PFSK-1 (cell line): ENCODE data around the gene NFKBIE.

Experiments
- FOXP2 ChIP-seq: optimal IDR thresholded peaks from 2 replicates; pipeline ENCODE3; 2011; ENCODE audit warnings: borderline replicate concordance, control low read depth, inconsistent platforms; ENCODE audit not compliant: insufficient read depth; ENCODE audit errors: extremely low read length, extremely low read depth
- POLR2AphosphoS5 ChIP-seq: IDR thresholded peaks from 2 replicates; pipeline ENCODE4 v1.6.1; 2012; ENCODE audit warnings: low read depth, mild to moderate bottlenecking, control low read depth, low read length, moderate library complexity
- SIN3A ChIP-seq: IDR thresholded peaks from 2 replicates; pipeline ENCODE4 v1.6.1; 2012; ENCODE audit warnings: mild to moderate bottlenecking, low read length, moderate library complexity, borderline replicate concordance; ENCODE audit not compliant: insufficient read depth
- TAF1 ChIP-seq: IDR thresholded peaks from 2 replicates; pipeline ENCODE4 v1.6.1; 2012; ENCODE audit warnings: low read length, control low read depth, borderline replicate concordance; ENCODE audit not compliant: insufficient read depth
- TF ChIP-seq, protein P1 (sequence below), 2 experiments: IDR thresholded peaks; 2 replicates each; pipeline versions ENCODE4 v1.6.1 to v1.8.0; 2011 to 2012; ENCODE audit warnings: low read depth in 2 of 2, low read length in 2 of 2, control low read depth in 1 of 2, inconsistent platforms in 1 of 2, mild to moderate bottlenecking in 1 of 2, moderate library complexity in 1 of 2; ENCODE audit not compliant: insufficient read depth in 1 of 2

The NFKBIE gene

DNA sequence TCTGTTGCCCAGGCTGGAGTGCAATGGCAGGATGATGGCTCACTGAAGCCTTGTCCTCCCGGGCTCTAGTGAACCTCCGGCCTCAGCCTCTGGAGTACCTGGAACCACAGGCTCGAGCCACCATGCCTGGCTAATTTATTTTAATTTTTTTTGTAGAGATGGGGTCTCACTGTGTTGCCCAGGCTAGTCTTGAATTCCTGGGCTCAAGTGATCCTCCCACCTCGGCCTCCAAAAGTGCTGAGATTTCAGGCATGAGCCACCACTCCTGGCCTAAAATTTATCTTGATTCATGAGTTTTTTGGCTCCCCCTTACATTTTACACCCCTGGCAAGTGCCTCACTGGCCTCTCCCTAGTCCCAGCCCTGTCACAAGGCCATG is 44.4 kb downstream of the NFKBIE start:
- TF ChIP-seq POLR2AphosphoS5: no peak
- TF ChIP-seq SIN3A: no peak
- TF ChIP-seq FOXP2: no peak
- TF ChIP-seq, protein P1, sequence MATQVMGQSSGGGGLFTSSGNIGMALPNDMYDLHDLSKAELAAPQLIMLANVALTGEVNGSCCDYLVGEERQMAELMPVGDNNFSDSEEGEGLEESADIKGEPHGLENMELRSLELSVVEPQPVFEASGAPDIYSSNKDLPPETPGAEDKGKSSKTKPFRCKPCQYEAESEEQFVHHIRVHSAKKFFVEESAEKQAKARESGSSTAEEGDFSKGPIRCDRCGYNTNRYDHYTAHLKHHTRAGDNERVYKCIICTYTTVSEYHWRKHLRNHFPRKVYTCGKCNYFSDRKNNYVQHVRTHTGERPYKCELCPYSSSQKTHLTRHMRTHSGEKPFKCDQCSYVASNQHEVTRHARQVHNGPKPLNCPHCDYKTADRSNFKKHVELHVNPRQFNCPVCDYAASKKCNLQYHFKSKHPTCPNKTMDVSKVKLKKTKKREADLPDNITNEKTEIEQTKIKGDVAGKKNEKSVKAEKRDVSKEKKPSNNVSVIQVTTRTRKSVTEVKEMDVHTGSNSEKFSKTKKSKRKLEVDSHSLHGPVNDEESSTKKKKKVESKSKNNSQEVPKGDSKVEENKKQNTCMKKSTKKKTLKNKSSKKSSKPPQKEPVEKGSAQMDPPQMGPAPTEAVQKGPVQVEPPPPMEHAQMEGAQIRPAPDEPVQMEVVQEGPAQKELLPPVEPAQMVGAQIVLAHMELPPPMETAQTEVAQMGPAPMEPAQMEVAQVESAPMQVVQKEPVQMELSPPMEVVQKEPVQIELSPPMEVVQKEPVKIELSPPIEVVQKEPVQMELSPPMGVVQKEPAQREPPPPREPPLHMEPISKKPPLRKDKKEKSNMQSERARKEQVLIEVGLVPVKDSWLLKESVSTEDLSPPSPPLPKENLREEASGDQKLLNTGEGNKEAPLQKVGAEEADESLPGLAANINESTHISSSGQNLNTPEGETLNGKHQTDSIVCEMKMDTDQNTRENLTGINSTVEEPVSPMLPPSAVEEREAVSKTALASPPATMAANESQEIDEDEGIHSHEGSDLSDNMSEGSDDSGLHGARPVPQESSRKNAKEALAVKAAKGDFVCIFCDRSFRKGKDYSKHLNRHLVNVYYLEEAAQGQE (IDR thresholded peaks at IDR 0.05; ENCODE audit: insufficient read depth in 1 of 2, low read depth in 2 of 2, low read length in 2 of 2): no peak
- no peak for TF ChIP-seq TAF1

DNA sequence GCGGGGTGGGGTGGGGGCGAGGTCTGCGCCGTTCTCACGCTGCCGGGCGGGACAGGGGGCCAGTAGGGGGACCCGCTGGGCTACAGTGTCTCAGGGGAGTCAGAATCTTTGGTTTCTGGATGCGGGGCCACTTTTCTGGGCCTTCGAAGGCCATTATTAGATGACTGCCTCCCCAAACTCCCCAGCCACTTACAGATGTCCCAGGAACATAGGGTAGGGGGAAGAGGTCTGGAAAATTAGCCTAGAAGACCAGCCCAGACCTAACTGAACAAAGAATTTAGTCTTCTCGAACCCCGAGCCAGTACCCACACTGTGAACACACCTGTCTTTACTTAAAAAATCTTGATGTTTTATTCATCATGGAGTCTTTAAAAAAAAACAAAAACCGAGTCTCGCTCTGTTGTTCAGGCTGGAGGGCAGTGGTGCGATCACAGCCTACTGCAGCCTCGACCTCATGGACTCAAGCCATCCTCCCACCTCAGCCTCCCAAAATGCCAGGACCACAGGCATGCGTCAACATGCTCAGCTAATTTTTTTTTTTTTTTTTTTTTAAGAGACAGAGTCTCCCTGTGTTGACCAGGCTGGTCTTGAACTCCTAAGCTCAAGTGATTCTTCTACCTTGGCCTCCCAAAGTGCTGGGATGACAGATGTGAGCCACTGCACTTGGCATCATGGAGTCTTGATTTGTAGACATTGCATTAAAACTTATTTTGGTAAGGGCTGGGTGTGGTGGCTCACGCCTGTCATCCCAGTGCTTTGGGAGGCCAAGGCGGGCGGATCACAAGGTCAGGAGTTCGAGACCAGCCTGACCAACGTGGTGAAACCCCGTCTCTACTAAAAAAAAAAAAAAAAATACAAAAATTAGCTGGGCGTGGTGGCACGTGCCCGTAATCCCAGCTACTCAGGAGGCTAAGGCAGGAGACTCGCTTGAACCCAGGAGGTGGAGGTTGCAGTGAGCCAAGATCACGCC is 45.3 kb downstream of the NFKBIE start:
- no peak for TF ChIP-seq POLR2AphosphoS5
- no peak for TF ChIP-seq SIN3A
- no peak for TF ChIP-seq FOXP2

DNA sequence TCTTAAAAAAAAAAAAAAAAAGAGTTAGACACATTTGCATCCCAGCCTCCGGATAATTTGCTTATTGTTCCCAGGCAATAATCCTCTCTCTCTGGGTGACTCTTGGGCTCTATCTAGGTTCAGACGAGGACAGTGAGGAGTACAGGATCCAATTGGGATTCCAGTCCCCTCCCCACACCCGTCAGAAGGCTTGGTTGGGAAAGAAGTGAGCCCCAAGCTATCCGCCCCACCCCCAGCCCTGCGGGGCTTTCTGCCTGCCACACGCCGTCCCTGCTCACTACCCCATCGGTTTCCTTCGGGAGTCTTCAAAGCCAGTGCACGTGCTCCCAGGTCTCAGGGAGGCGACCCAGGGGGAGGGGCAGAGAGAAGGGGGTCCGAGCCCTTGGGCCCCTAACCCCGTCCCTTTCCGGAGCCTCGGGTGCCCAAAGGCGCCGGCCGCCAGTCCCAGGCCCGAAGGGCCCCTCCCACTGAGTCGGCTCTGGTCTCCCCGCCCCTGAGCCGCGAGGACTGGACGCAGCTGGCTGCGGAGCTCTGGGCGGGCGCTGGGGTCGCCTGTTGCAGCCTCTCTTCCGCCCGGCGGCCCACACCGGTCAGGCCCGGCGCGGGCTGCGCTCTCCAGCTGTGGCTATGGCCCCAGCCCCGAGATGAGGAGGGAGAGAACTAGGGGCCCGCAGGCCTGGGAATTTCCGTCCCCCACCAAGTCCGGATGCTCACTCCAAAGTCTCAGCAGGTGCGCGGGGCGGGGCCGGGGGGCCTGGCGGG is 46.1 kb downstream of the NFKBIE start:
- TF ChIP-seq FOXP2 (no peak), SIN3A (no peak), POLR2AphosphoS5 (no peak), TAF1 (no peak)
- TF ChIP-seq, protein P1 (IDR thresholded peaks at IDR 0.05; ENCODE audit: insufficient read depth in 1 of 2, low read depth in 2 of 2, low read length in 2 of 2): no peak

DNA sequence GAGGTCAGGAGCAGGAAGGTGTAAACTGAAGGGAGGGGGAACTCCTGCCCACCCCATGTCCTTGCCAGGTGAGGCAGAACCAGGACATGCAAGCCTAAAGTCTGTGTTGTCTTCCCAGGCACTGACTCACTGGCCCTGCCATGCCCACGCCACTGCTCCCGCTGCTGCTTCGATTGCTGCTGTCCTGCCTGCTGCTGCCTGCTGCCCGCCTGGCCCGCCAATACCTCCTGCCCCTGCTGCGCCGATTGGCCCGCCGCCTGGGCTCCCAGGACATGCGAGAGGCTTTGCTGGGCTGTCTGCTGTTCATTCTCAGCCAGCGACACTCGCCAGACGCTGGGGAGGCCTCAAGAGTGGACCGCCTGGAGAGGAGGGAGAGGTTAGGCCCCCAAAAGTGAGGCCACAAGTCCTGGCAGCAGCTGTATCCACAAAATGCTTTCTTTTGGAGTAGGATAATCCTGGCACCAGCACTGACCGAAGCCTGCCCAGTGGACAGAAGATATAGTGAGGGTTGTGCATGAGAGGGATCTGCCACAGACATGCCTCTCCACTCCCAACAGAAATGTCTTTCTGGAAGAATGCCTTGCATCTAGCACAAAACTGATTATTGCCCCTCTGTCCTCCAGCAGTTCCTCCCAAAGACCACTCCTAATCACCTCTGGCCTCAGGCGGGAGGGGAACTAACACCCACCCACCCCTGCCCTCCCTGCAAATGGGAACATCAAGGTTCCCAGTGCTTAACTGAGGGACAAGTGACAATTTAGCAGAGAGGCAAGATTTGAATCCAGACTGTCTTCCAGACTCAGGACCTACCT is 47.8 kb downstream of the NFKBIE start:
- TF ChIP-seq POLR2AphosphoS5 (no peak), TAF1 (no peak), FOXP2 (no peak), SIN3A (no peak)
- TF ChIP-seq, protein P1 (IDR thresholded peaks at IDR 0.05; ENCODE audit: insufficient read depth in 1 of 2, low read depth in 2 of 2, low read length in 2 of 2): no peak
